ENCODE results near the gene MRGPRE. TPM values are rescaled to one million over a fixed set of nuclear protein-coding genes. Genes with fewer than 3 reads are reported as not detected.

MRGPRE gene
- total and polyA plus RNA-seq, 10 donors = 0.41 to 1.9 (median 1.2) TPM; not detected in 6

DNA sequence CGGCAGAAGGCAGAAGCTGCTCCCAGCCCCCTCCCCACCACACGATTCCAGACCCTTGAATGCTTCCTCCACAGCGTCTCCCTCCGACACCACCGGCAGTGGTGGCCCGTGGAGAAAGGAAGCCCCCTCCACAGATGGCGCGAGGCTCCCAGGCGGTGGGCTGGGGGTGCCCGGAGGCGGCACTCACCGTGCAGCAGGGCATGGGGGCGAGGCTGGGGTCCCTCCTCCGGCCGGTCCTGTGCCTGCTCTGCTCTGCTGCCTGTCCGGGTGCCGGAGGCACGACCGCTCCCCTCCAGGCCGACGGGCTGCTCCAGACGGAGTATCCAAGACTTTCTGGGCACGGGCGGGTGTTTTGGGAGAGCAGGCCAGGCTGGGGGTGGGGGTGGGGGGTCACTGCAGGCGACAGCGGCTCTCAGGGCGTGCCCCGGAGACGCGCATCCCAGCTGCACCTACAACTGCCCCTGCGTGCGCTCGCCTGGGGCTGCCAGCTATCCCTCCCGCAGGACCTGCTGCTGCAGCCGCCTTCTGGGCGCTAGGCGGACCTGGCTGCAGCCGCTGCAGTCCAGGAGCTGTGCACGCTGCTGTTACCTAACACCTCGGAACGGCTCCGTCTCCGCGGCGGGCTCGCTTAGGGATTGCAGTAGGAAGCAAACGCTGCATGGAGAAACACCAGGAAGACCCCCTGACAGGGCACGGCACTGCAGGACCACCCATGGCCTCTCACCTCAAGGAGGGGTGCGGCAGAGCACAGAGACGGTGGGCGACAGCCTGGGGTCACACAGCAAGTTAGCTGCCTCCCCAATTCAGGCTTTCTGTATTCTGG lies 28.8 kb downstream of the MRGPRE start:
- peak; percentile 63 for DNase-seq
- Histone ChIP-seq H3K4me3 (no peak overlapping the region), H3K27ac (no peak overlapping the region), H3K4me1 (peaks cover 0 to 39% (median 17%) of the 10 kb centered on the region in 6 donors), H3K27me3 (replicated peaks in 1 of 7) (peaks cover 0 to 68% (median 23%) of the 10 kb centered on the region in 7 donors), H3K36me3 (no peaks in the 10 kb centered on the region), H3K9me3 (no peaks in the 10 kb centered on the region)
- WGBS, 5 donors = 5 to 17% (median 8%) methylated on average over 22 to 51 of the region's 51 CpGs
- intact Hi-C loops (cut with DNase I; ENCODE audit: low total_unique reads) = no loop called here
- TF ChIP-seq POLR2AphosphoS5 (IDR thresholded peaks at IDR 0.05) (no peak), POLR2A (IDR thresholded peaks at IDR 0.05) (no peak)
- TF ChIP-seq, protein P1, sequence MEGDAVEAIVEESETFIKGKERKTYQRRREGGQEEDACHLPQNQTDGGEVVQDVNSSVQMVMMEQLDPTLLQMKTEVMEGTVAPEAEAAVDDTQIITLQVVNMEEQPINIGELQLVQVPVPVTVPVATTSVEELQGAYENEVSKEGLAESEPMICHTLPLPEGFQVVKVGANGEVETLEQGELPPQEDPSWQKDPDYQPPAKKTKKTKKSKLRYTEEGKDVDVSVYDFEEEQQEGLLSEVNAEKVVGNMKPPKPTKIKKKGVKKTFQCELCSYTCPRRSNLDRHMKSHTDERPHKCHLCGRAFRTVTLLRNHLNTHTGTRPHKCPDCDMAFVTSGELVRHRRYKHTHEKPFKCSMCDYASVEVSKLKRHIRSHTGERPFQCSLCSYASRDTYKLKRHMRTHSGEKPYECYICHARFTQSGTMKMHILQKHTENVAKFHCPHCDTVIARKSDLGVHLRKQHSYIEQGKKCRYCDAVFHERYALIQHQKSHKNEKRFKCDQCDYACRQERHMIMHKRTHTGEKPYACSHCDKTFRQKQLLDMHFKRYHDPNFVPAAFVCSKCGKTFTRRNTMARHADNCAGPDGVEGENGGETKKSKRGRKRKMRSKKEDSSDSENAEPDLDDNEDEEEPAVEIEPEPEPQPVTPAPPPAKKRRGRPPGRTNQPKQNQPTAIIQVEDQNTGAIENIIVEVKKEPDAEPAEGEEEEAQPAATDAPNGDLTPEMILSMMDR (IDR thresholded peaks at IDR 0.05 in 8 of 11, conservative IDR thresholded peaks at IDR 0.05 in 3 of 11) = no peak

DNA sequence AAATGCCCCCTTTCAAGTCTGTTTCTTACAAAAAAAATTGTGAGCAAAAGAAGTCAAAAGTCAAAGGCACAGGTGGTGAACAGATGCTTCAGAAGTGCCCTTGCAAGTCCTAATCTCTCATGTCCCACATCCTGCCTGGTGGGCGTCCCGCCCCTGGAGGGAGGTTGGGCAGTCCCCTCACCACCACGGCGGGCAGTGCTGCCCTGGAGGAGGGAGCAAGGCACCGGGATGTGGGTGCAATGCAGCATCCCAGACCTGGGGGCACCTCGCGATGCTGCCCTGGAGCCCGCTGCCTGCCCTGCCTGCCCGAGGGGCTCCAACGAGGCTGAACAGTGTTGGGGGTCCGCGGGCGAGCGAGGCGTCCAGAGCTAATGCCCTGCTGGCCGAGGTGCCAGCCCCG lies 29.5 kb downstream of the MRGPRE start:
- peak; percentile 74 for DNase-seq
- no peaks in the 10 kb centered on the region for H3K36me3 ChIP-seq
- H3K27ac ChIP-seq = no peak overlapping the region
- WGBS, 5 donors = 5 to 17% (median 8%) methylated on average over 7 to 17 of the region's 17 CpGs
- H3K4me1 ChIP-seq = peaks cover 0 to 39% (median 17%) of the 10 kb centered on the region in 6 donors
- no peak for TF ChIP-seq POLR2AphosphoS5 (IDR thresholded peaks at IDR 0.05)
- no peak for TF ChIP-seq POLR2A (IDR thresholded peaks at IDR 0.05)
- TF ChIP-seq, protein P1 (IDR thresholded peaks at IDR 0.05 in 8 of 11, conservative IDR thresholded peaks at IDR 0.05 in 3 of 11) = no peak
- intact Hi-C loops (cut with DNase I; ENCODE audit: low total_unique reads) = no loop called here
- no peak overlapping the region for H3K4me3 ChIP-seq
- peaks cover 0 to 74% (median 23%) of the 10 kb centered on the region in 7 donors for H3K27me3 ChIP-seq (replicated peaks in 1 of 7)
- no peaks in the 10 kb centered on the region for H3K9me3 ChIP-seq

DNA sequence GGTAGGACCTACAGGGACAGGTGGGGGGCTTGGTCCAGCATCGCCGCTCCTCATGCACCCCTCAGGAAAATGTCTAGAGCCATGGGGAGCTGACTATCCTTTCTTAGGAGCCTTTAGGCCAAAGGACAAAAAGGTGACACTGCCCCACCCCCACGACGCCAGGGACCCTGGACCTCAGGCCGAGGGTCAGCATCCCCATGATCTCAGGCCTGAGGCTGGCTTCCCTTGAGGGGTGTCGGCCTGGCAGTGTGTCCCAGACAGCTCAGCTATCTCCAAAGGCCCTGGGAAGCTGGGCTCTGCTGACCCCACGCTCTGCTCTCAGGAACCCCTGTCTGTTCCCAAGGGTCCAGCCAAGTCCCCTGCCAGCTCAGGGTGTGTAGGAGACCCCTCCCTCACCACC lies 29.9 kb downstream of the MRGPRE start:
- intact Hi-C loops (cut with DNase I; ENCODE audit: low total_unique reads) = no loop called here
- Histone ChIP-seq H3K4me3 (no peak overlapping the region), H3K4me1 (peaks cover 0 to 39% (median 17%) of the 10 kb centered on the region in 6 donors), H3K36me3 (no peaks in the 10 kb centered on the region), H3K27me3 (replicated peaks in 1 of 7) (peaks cover 0 to 75% (median 23%) of the 10 kb centered on the region in 7 donors), H3K27ac (no peak overlapping the region), H3K9me3 (no peaks in the 10 kb centered on the region)
- no peak for TF ChIP-seq POLR2AphosphoS5 (IDR thresholded peaks at IDR 0.05)
- TF ChIP-seq POLR2A (IDR thresholded peaks at IDR 0.05) = no peak
- TF ChIP-seq, protein P1 (IDR thresholded peaks at IDR 0.05 in 8 of 11, conservative IDR thresholded peaks at IDR 0.05 in 3 of 11) = no peak
- WGBS, 5 donors = 63 to 79% (median 72%) methylated on average over 5 to 7 of the region's 7 CpGs
- DNase-seq = peak; percentile 70

DNA sequence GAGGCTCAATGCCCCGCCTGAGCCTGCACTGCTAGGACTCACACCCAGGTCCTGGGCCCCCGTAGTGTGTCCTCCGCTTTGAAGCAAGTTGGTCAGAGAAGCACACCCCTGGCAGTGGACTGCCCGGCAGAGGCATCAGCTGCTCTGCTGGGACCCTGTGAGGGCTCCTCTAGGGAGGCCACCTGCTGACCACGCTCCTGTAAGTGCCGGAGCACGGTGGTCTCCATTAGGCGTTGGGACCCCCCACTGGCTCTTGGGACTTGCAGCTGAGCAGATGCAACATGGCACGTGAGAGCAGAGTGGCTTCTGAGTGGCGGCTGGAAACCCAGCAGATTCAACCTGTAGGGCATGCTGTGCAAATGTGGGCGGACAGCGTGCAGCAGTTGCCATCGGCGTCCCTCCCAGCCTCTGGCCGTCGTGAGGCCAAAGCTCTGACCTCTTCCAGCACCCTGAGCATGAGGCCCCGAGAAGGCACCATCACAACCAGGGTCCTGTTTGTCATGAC lies 30.5 kb downstream of the MRGPRE start:
- Histone ChIP-seq H3K27me3 (replicated peaks in 1 of 7) (peaks cover 0 to 75% (median 23%) of the 10 kb centered on the region in 7 donors), H3K36me3 (no peaks in the 10 kb centered on the region), H3K4me3 (no peak overlapping the region), H3K4me1 (peaks cover 0 to 39% (median 17%) of the 10 kb centered on the region in 6 donors), H3K9me3 (no peaks in the 10 kb centered on the region), H3K27ac (no peak overlapping the region)
- intact Hi-C loops (cut with DNase I; ENCODE audit: low total_unique reads) = no loop called here
- peak; percentile 67 for DNase-seq
- TF ChIP-seq POLR2A (IDR thresholded peaks at IDR 0.05) (no peak), POLR2AphosphoS5 (IDR thresholded peaks at IDR 0.05) (no peak)
- TF ChIP-seq, protein P1 (IDR thresholded peaks at IDR 0.05 in 8 of 11, conservative IDR thresholded peaks at IDR 0.05 in 3 of 11) = no peak
- WGBS, 5 donors = 82 to 95% (median 83%) methylated on average over 10 to 17 of the region's 17 CpGs

Data from spleen (tissue), 11 donors.